ENCODE measurements around the gene UGP2.
"Not testable (repeated sequence)": the region's sequence is repeated elsewhere in the genome, so short reads cannot be mapped to it uniquely, and the experiment has no call there.

Gene UGP2

GRCh38 chr2:63837036-63837594, 4.6 kb upstream of the UGP2 start:
- intact Hi-C loops (cut with DNase I): no loop called here
- DNase-seq: no peak

GRCh38 chr2:63840081-63840784, 1.5 kb upstream of the UGP2 start:
- DNase-seq: peak in 2 of 10 donors; percentile 15 to 59
- intact Hi-C loops (cut with DNase I): loop anchor here (5.0 kb wide), 2 partner anchors 177 to 253 kb away; partner anchors contain the start of genes MDH1, VPS54 and WDPCP

GRCh38 chr2:63840785-63841253, 877 bp upstream of the UGP2 start:
- peak; percentile 99 to 100 (median 99) for DNase-seq
- intact Hi-C loops (cut with DNase I): loop anchor here (5.0 kb wide), 2 partner anchors 176 to 254 kb away; partner anchors contain the start of genes MDH1, VPS54 and WDPCP

- peak in 3 of 10 donors; percentile 24 to 68 (median 50) for DNase-seq
- intact Hi-C loops (cut with DNase I): loop anchor here (5.0 kb wide), 2 partner anchors 175 to 255 kb away; partner anchors contain the start of genes MDH1, VPS54 and WDPCP
Measured at GRCh38 chr2:63842149-63843061, 709 bp downstream of the UGP2 start.

- DNase-seq: no peak
- intact Hi-C loops (cut with DNase I): loop anchor here (5.0 kb wide), 2 partner anchors 174 to 256 kb away; partner anchors contain the start of genes MDH1, VPS54 and WDPCP
Measured at GRCh38 chr2:63843093-63843492, 1.4 kb downstream of the UGP2 start.

GRCh38 chr2:63843791-63844190, 2.1 kb downstream of the UGP2 start:
- intact Hi-C loops (cut with DNase I): loop anchor here (5.0 kb wide), 2 partner anchors 174 to 256 kb away; partner anchors contain the start of genes MDH1, VPS54 and WDPCP

GRCh38 chr2:63844616-63845015, 2.9 kb downstream of the UGP2 start:
- no peak for DNase-seq
- intact Hi-C loops (cut with DNase I): loop anchor here (5.0 kb wide), 2 partner anchors 173 to 257 kb away; partner anchors contain the start of genes MDH1, VPS54 and WDPCP

More at GRCh38 chr2:63843791-63844190, 2.1 kb downstream of the UGP2 start:
- no peak for DNase-seq

- intact Hi-C loops (cut with DNase I): no loop called here
- DNase-seq: no peak
Measured at GRCh38 chr2:63845866-63846265, 4.2 kb downstream of the UGP2 start.

GRCh38 chr2:63846487-63846886, 4.8 kb downstream of the UGP2 start:
- intact Hi-C loops (cut with DNase I): no loop called here

GRCh38 chr2:63847571-63847970, 5.9 kb downstream of the UGP2 start:
- DNase-seq; intact Hi-C loops (cut with DNase I): not testable (repeated sequence)

More at GRCh38 chr2:63846487-63846886, 4.8 kb downstream of the UGP2 start:
- DNase-seq: no peak

GRCh38 chr2:63849381-63850203, 7.9 kb downstream of the UGP2 start:
- intact Hi-C loops (cut with DNase I): no loop called here

GRCh38 chr2:63850204-63850571, 8.5 kb downstream of the UGP2 start:
- intact Hi-C loops (cut with DNase I): no loop called here
- no peak for DNase-seq

More at GRCh38 chr2:63849381-63850203, 7.9 kb downstream of the UGP2 start:
- peak in 1 of 10 donors; percentile 21 for DNase-seq

- intact Hi-C loops (cut with DNase I): no loop called here
- no peak for DNase-seq
Measured at GRCh38 chr2:63850649-63851048, 9.0 kb downstream of the UGP2 start.

- no peak for DNase-seq
- intact Hi-C loops (cut with DNase I): no loop called here
Measured at GRCh38 chr2:63851691-63852311, 10.1 kb downstream of the UGP2 start.

- intact Hi-C loops (cut with DNase I): no loop called here
- DNase-seq: no peak
Measured at GRCh38 chr2:63853527-63854310, 12.0 kb downstream of the UGP2 start.

GRCh38 chr2:63855418-63856302, 14.0 kb downstream of the UGP2 start:
- DNase-seq: no peak
- intact Hi-C loops (cut with DNase I): no loop called here

GRCh38 chr2:63856303-63856603, 14.6 kb downstream of the UGP2 start:
- DNase-seq: no peak
- intact Hi-C loops (cut with DNase I): no loop called here

All from posterior cingulate gyrus (tissue), 11 donors.